Measurements from ENCODE around the gene ATG16L1. TPM values are rescaled to one million over a fixed set of nuclear protein-coding genes. Genes with fewer than 3 reads are reported as not detected.

Gene ATG16L1
- total RNA-seq, 1 experiment from 2014 or later = 53.6 TPM

DNA sequence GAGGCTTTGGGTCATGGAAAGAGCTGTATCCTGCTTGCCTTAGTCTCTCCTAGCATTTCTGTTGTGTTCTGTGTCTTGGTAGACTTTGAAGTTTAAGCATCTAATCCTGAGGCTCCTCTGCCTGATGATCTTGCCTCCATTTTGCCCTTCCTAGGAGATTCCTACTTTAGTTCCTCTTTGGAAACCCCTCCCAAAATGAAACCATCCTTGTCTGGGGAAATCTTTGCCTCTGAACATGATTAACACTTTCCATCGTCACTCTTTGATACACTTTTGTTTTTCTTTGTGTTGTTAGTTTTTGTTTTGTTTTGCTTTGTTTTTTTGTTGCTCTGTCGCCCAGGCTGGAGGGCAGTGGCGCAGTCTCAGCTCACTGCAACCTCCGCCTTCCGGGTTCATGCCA lies 9.2 kb downstream of the ATG16L1 start:
- DNase-seq (ENCODE audit: low spot score) = no peak

DNA sequence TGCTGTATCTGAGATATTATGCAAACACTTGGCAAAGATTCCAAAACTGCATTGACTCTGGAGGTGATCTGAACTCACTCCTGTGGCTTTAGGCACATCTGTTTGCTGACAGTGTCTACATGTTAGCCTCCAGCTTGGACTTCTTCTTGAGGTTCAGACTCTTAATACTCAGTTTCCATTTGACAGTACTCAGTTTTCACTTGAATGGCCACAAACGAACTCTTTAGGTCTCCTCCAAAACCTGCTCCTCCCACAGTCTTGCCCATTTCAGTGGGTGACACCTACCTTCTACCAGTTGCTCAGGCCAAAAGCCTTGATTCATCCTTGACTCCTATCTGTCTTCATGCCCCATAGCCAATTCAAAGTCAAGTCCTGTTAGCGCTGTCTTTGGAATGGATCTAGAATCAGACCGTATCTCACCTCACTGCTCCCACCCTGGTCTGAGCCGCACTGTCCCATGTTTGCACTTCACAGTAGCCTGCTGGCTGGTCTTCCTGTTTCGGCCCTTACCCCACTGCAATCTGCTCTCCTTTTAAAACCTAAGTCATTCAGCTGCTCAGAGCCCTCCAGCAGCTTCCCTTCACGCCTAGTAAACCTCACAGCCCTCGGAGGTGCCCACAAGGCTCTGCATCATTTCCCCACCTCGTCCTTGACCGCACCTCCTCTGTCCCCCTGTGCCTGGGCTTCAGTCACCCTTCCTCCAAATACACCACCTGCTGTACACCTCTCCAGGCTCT lies 10.5 kb downstream of the ATG16L1 start:
- DNase-seq (ENCODE audit: low spot score) = no peak

DNA sequence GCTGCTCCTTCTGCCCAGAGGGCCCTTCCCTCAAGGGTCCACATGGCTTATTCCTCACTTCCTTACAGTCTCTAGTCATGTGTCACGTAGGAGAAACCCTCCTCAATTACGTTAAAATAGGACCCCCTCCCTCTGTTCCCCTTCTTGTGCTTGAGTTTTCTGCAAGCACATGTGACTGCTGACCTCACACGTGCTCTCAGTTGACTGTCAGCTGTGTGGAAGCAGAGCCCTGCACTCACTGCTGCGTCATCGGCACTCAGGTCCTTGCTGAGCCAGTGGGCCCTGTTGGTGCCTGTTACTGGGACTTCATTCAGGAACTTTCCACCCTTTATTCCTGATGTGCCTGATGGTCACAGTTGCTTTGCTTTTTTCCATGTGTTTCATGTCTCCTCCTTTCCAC lies 11.1 kb downstream of the ATG16L1 start:
- DNase-seq (ENCODE audit: low spot score) = no peak

DNA sequence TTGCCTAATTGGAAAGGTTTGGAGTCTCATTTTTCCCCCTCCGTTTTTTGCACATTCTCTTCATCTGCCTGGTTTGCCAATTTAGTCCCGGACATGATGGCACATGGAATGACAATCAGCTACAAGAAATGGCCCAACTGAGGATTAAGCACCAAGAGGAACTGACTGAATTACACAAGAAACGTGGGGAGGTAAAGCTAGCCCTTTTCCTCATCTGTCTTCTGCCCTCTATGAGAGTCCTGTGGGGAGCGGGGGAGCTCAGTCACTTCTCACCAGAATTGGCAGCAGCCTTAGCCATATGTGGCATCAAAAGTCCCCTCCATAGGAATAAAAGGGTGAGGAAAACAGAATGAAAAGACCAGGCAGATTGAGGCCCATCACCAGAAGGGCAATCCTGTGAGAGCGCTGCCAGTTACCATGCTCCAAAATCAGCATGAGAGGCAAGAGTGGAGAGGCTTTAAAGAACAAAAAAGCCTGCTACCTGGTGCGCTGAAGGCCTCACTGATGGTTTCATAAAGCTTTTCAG lies 11.6 kb downstream of the ATG16L1 start:
- no peak for DNase-seq (ENCODE audit: low spot score)

DNA sequence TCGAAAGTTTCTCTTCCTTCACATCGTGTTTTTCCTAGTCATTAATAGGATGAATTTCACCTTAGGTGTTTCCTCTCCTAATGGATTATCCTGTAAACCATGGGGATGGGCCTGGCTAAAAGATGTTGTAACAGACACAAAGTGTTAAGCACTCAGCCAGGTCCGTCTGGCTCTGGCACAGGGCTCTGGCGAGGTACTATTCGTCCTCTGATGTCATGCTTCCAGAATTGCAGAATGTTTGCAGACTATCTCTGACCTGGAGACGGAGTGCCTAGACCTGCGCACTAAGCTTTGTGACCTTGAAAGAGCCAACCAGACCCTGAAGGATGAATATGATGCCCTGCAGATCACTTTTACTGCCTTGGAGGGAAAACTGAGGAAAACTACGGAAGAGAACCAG lies 13.2 kb downstream of the ATG16L1 start:
- DNase-seq (ENCODE audit: low spot score) = no peak

DNA sequence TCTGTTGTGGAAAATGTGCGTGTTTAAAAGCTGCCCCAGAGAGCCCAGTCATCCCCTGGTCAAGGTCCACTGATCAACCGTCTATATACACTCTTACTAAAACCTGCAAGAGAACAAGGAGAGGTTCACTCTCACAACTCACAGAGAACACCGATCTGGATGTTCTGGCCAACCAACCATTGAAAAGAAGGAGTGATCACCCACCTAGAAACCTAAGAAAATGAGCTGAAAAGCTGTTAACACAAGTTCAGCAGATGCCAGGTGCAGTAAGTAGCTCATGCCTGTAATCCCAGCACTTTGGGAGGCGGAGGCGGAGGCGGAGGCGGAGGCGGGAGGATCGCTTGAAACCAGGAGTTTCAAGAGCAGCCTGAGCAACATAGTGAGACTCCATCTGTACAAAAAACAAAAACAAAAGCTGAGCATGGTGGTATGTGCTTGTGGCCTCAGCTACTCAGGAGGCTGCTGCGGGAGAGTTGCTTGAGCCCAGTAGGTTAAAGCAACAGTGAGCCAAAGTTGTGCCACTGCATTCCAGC lies 14.5 kb downstream of the ATG16L1 start:
- DNase-seq (ENCODE audit: low spot score) = no peak

DNA sequence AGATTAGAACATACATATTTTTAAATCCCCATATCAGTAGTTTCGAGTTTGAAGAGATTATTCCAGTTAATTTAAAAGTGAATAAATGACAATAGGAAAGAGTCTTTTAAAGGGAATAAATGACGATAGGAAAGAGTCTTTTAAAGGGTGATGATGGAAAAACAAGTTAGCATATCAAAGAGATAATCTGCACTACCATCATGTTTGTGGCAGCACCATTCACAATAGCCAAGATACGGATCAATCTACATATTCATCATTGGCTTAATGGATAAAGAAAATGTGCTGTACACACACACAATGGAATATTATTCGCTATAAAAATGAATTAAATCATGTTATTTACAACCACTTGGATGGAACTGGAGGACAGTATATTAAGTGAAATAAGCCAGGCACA lies 15.0 kb downstream of the ATG16L1 start:
- no peak for DNase-seq (ENCODE audit: low spot score)

DNA sequence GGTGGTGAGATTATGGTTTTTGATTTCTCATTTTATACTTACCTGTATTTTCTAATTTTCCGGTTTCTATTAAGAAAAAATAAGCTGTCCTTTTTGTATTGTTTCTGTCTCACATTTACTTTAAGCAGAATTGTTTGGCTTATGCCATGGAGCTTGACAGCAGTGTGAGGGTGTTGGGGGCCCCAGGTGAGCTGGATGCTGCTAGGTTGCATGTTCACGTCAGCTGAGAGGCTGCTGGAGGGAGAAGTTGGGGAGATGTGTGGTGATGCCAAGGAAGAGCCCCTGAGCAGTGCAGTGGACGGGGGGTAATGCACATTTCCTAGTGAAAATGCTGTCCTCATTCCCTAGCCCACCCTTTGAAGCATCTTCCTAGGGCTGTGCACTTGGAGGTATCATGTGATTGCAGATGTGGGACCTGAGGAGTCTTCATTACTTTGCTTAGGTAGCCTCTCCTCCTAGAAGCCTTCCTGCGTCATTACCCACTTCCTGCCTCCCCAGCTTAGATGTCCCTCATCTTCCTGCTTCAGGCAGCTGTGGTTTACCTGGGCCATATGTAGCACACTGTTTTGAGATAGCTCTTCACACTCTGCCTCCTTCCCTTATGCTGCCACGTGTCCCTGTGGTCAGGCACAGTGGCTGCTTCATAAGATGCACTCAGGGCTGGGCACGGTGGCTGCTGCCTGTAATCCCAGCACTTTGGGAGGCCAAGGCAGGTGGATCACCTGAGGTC lies 16.2 kb downstream of the ATG16L1 start:
- no peak for DNase-seq (ENCODE audit: low spot score)

DNA sequence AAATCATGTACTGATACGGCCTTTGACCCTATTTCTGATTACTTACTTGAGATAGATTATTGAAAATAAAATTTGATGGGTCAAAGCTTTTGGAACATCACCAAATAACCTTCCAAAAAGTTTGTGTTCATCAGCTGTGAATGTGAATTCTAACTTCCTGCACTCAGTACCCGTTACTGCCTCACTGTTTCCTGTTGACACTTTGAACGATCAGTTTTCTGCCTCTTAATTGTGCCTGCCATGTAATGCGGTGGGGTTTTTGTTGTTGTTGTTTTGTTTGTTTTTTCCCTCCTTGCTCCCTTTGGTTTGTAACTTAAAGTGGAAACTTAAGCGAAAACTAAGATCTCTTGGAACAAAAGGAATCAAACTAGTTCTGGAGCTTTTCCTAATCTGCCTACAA lies 18.9 kb downstream of the ATG16L1 start:
- no peak for DNase-seq (ENCODE audit: low spot score)

DNA sequence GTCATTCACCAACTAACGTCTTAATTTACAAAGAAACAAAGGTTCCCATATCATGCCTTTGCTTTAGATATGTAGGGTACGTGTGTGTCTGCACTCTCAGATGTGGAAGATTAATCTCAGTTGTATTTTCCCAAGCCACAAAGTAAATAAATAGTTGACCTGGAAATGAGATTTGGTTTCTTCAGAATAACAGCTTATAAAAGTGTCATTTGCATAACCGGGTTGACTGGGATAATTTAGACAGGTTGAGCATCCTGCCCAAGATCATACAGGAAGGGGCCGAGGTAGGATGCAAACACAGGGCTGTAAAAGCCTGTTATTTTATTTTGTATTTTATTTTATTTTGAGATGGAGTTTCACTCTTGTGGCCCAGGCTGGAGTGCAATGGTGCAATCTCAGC lies 19.5 kb downstream of the ATG16L1 start:
- no peak for DNase-seq (ENCODE audit: low spot score)

DNA sequence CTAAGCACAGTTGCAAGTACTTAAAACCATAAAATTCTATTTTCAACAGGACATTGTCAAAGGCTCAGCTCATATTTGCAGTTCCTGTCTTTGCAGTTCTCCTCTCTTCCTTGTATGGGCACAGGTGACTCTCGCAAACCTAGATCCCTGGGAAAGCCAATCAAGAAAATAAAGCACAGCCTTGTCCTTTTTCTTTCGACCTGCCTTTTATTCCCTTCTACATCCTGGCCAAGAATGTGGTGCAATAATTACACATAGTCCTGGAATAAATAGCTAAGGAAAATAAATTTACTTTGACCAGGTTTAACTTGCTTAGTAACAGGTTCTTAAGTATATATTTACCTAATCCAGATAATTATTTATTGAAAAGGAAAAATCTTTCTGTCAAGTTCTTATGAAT lies 20.2 kb downstream of the ATG16L1 start:
- no peak for DNase-seq (ENCODE audit: low spot score)

DNA sequence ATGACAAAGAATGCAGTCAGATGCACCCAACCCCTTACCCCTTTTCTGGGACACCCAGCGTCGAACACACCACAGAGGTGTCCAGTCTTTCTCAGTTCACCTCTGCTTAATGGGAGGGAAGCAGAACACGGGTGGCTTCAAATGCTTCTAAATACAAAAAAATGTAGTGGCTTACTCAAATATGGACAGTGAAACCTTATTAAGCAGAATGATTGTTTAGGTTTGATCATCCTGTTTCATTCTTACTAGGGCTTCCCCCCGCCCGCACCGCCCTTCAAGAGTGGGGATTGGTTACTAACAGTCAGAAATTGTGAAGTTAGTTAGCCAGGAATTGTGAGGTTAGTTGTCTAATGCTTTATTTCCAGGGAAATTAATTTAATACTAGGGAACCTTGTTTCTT lies 21.6 kb downstream of the ATG16L1 start:
- DNase-seq (ENCODE audit: low spot score) = no peak

DNA sequence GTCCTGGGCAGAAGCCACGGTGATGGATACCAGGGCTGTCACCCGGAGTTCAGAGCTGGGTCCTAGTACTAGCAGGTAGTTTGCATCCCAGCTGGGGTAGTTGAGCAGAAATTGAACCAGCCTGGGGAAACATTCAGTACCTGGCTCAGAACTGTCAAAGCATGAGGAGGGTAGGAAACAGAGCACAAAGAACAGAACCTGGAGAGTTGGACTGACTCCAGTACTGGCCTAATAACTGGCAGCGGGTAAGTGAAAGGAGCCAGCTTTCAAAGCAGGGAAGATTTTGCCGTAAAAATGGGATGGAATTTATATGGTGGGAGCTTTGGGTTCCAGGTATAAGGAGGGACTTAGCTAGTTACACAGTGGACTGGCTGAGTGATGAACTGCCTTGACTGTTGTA lies 23.8 kb downstream of the ATG16L1 start:
- no peak for DNase-seq (ENCODE audit: low spot score)

DNA sequence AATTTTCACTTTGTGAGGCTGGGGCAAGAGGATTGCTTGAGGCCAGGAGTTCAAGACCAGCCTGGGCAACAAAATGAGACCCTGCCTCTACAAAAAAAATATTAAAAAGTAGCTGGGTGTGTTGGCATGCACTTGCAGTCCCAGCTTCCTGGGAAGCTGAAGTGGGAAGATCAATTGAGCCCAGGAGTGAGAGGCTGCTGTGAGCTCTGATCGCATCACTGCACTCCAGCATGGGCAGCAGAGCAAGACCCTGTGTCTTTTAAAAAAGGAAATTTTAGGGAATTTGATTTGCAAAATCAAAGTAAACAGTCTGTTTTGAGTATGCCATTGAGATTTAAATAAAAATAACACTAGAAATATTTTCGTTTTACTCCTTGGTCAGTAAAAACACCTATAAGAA lies 27.4 kb downstream of the ATG16L1 start:
- no peak for DNase-seq (ENCODE audit: low spot score)

DNA sequence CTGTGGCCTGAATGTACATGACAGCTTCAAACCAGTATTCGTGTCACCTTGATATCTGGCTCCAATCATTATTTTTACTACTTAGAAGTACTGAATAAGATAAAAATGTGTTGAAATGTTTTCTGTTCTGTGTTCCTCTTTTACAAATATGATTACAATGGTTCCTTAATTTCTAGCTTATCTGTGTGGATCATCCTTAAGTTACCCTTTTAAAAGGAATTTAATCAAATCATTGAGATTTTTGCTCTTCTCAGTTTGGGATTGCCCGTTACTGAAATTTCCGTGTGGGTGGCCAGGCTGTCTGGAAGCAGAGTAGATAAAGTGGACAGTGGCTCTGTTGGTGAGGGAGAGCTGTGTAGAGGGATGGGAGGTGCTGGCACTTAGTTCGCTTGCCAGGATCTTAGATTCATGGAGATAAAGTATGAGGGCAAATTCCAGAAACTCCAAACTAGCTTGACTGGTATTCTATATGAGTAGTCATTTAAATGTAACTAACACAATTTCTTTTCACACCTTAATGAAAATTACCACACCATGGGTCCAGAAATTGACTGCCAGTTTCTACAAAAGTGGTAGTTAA lies 28.7 kb downstream of the ATG16L1 start:
- no peak for DNase-seq (ENCODE audit: low spot score)

DNA sequence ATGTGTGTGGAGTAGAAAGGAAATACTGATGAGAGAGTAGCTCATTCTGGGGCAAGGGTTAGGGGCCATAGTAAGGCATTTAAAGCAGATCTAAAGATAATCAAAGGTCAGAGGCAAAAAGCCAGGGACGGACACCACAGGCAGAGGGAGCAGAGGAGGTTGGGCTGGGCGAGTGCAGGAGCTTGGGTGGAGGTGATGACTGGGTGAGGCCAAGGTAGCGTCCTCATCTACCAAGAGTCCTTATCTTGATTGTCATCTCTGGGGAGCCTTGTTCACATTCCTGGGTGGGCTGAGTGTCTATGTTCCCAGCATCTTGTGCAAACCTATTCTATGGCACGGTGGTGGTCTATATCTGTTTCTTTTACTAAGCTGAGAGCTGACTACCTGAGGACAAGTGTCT lies 30.1 kb downstream of the ATG16L1 start:
- DNase-seq (ENCODE audit: low spot score) = no peak

DNA sequence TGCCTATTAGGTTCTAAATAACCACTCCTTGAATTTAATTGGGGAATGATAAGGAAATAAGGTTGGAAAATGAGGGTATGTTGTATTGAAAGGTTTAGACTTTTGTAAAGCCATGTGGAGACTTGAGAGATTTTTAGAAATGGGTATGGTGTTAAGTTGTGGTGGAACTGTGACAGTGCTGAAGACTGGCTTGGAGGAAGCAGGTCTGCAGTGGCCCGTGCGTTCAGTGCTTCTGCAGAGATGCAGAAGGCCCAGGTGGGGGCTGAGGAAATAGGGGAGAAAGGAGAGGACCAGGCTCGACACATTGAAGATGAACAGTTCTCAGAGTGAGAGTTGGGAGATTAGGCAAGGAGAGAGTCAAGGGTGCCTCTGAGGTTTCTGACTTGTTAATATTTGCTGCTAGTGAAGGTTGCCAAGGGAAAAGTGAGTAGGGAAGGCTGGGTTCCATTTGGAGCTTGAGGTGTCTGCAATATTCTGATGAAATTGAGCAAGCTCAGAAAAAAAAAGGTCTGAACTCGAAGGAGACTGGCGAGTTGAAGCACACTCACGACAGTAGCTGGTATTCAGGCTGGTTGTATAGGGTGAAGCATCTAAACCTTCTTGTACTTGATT lies 30.6 kb downstream of the ATG16L1 start:
- no peak for DNase-seq (ENCODE audit: low spot score)

DNA sequence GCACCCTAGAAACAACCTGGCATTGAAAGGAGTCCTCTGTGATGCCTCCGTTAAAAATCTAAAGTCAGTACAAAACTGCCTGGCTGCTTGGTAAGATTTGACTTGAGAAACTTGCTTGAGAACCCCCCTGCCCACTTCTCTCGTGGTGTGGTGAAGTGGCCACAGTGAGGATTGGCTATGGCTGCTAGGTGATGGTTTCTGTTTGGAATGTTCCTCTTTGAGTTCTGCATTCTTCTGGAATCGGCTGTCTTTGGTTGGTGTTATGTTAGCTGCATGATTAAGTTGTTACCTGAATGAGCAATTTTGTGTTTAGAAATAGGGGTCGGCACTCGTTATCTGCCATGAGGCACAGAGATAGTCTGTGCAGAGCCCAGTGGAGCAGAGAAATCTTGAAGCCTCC lies 34.4 kb downstream of the ATG16L1 start:
- no peak for DNase-seq (ENCODE audit: low spot score)

DNA sequence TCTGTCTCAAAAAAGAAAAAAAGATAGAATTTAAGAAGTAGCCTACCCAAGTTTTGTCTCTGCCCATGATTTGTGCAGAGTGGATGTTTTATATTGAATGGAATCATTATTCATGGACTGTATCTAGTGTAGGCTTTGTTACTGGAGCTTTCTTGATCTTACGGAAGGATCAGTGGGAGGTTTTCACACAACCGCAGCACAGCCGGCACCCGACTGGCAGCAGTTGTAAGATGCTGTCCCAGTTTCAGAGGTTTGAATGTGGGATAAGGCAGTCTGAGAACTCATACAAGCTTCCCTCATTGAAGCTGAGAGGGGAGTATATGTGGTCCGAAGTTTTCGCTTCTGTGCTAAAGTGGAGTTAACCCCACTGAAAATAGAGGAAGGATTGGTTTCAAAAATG lies 36.4 kb downstream of the ATG16L1 start:
- DNase-seq (ENCODE audit: low spot score) = no peak

DNA sequence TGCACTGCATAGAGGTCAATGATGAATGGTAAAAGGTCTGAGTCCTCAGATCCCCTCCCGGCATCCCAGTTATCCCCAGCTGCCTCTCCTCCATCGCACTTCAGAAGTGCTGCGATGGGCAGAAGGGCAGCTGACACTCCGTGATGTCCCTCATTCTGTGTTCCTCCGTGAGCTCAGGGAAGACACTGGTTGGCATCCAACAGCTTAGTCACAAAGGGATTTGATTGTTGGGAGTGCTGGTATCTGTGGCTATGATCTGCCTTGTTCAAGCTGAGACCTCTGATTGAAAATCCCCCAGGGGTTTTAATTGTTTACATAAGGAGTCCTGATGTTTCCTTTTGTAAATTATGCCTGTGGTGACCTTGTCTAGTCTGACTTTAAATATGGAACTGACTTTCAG lies 37.2 kb downstream of the ATG16L1 start:
- peak; percentile 34 for DNase-seq (ENCODE audit: low spot score)

DNA sequence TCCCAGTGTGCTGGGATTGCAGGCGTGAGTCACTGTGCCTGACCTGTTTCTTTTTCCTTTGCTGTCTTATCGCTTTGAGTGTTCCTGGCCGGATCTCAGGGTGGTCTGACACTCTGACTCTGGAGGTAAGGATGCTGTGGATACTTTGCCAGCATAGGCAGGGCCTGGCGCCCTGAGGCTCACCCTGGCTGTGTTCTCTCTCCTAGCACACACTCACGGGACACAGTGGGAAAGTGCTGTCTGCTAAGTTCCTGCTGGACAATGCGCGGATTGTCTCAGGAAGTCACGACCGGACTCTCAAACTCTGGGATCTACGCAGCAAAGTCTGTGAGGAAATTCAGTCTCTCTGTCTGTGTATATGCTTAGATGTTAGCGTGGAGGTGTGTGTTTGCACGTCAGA lies 38.2 kb downstream of the ATG16L1 start:
- no peak for DNase-seq (ENCODE audit: low spot score)

Data from A172 (cell line).